ENCODE measurements around the gene CMYA5.

Gene CMYA5

GRCh38 chr5:79831381-79832309, 142.0 kb downstream of the CMYA5 start:
- no peak for TF ChIP-seq CTCF (IDR thresholded peaks at IDR 0.05; ENCODE audit: low read depth, low read length)
- H3K27ac ChIP-seq, result no peak overlapping the region

DNA sequence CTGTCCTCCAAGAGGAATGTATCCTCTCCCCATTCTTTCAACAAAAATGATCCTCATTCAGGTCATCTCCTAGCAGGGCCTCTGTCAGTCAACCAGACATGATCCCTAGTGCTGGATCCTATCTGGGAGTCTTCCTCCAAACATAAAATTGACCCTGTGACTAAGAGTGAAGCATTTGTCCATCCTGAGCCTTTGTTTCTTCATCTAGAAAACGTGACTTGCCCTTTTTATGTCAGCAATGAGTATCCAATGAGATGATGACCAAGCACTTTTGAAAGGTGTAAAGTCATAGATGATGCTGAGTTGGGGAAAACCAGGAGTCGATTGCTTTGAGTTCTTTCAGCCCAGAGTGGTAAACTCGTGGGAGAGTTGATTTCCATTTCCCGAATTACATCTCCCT, 143.3 kb downstream of the CMYA5 start:
- H3K27ac ChIP-seq, result 0 out of 2 replicates have a peak overlapping the region, but pooled peaks have one; percentile 19
- peaks cover 2% of the 10 kb centered on the region for H3K9me3 ChIP-seq (ENCODE audit: severe bottlenecking)
- no peak overlapping the region for H3K4me3 ChIP-seq (ENCODE audit: low read depth, low read length)
- no peak for DNase-seq
- no peak for TF ChIP-seq CTCF (IDR thresholded peaks at IDR 0.05; ENCODE audit: low read depth, low read length)
- no peaks in the 10 kb centered on the region for H3K27me3 ChIP-seq (ENCODE audit: insufficient read depth, low read depth, severe bottlenecking)
- no peaks in the 10 kb centered on the region for H3K36me3 ChIP-seq

More at GRCh38 chr5:79831381-79832309, 142.0 kb downstream of the CMYA5 start:
- Histone ChIP-seq H3K9me3 (ENCODE audit: severe bottlenecking) (peaks cover 2% of the 10 kb centered on the region), H3K36me3 (no peaks in the 10 kb centered on the region), H3K27me3 (ENCODE audit: insufficient read depth, low read depth, severe bottlenecking) (no peaks in the 10 kb centered on the region), H3K4me3 (ENCODE audit: low read depth, low read length) (no peak overlapping the region)
- DNase-seq, result no peak

DNA sequence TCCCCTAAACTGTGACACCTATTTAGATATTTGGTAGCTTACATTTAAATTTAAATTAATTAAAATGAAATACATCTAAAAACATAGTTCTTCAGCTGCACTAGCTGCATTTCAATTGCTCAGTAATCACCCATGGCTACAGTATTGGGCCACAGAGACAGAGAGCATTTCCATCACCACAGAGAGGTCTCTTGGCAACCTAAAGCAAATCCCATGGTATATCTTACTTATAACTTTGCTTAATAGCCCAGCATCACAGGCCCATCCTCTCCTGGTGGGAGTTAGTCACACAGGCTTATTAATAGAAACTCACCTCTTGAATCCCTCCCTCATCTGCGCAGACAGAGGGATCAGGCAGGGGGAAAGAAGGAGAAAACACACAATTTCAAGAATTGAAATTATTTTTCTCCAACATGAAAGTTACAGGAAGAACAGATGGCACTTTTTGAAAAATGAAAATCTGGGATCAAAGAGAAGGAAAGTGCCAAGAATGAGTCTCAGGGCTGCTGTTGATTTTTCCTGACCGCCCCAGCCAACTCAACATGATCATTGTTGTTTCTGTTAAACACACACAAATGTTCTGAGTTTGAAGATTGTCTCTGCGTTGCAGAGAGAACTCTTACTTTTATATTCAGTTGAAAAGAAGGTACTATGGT, 144.6 kb downstream of the CMYA5 start:
- no peaks in the 10 kb centered on the region for H3K36me3 ChIP-seq
- H3K27me3 ChIP-seq (ENCODE audit: insufficient read depth, low read depth, severe bottlenecking), result no peaks in the 10 kb centered on the region
- no peak for DNase-seq
- H3K27ac ChIP-seq, result peak overlapping the region; percentile 24; the same call in 1 of the 2 replicates
- peaks cover 2% of the 10 kb centered on the region for H3K9me3 ChIP-seq (ENCODE audit: severe bottlenecking)
- no peak overlapping the region for H3K4me3 ChIP-seq (ENCODE audit: low read depth, low read length)
- no peak for TF ChIP-seq CTCF (IDR thresholded peaks at IDR 0.05; ENCODE audit: low read depth, low read length)

- Histone ChIP-seq H3K27ac (peak overlapping the region; percentile 24; the same call in 1 of the 2 replicates), H3K27me3 (ENCODE audit: insufficient read depth, low read depth, severe bottlenecking) (no peaks in the 10 kb centered on the region), H3K9me3 (ENCODE audit: severe bottlenecking) (peaks cover 2% of the 10 kb centered on the region), H3K4me3 (ENCODE audit: low read depth, low read length) (no peak overlapping the region), H3K36me3 (no peaks in the 10 kb centered on the region)
- TF ChIP-seq CTCF (IDR thresholded peaks at IDR 0.05; ENCODE audit: low read depth, low read length), result no peak
- peak; percentile 32 for DNase-seq
These were observed 145.4 kb downstream of the CMYA5 start for GRCh38 chr5:79834754-79835714.

DNA sequence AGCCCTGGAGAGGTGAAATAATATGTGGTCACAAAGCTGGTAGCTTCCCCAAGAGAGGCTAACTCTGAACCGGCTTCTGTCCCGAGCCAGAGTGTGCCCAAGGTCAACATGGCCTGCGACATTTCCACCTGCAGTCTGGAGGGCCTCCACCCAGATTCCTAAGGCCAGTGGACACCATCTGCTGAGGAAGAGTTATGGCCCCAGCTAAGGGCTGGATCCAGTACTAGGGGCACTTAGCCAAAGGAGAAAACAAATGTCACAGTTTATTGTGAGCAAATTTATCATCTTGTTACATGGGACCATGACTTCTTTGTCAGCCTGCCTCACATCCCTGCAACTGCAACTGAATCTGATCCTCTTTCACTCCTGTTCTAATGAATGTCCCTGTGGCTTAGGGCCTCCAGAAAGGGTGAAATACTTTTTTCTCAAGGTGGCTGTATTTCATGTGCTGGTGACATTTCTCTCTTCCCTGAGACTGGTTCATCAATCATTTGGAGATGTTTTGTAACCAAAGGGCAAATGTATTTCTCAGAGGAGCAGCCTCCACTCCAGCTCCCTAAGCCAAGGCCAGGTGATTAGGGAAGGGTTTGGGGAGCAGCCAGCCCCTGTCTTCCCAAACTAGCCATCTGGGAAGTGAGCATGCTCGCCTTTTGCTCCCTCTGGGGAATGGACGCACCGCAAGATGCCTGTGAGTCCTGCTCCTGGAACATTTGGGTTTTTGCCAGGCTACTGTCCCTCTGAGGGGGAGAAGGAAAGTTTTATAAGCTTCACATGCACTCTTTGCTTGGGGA, 148.3 kb downstream of the CMYA5 start:
- H3K27ac ChIP-seq, result no peak overlapping the region
- H3K36me3 ChIP-seq, result no peaks in the 10 kb centered on the region
- no peak for TF ChIP-seq CTCF (IDR thresholded peaks at IDR 0.05; ENCODE audit: low read depth, low read length)
- DNase-seq, result no peak
- H3K4me3 ChIP-seq (ENCODE audit: low read depth, low read length), result no peak overlapping the region
- H3K27me3 ChIP-seq (ENCODE audit: insufficient read depth, low read depth, severe bottlenecking), result no peaks in the 10 kb centered on the region
- no peaks in the 10 kb centered on the region for H3K9me3 ChIP-seq (ENCODE audit: severe bottlenecking)
